ENCODE results near the gene TNFSF9. TPM values are rescaled to one million over a fixed set of nuclear protein-coding genes. Genes with fewer than 3 reads are reported as not detected.

Gene TNFSF9
- total RNA-seq, 1 donor from 2014 or later: 0.38 TPM

Other genes starting within 250 kb of the TNFSF9 start
- not detected for gene ACER1, start 197.4 kb upstream of the TNFSF9 start, total RNA-seq
- 72.3 TPM for gene CLPP, start 169.5 kb upstream of the TNFSF9 start, total RNA-seq
- gene ALKBH7, start 158.2 kb upstream of the TNFSF9 start, total RNA-seq: 142 TPM
- 1.2 TPM for gene PSPN, start 155.1 kb upstream of the TNFSF9 start, total RNA-seq
- gene GTF2F1, start 137.9 kb upstream of the TNFSF9 start, total RNA-seq: 33.8 TPM
- 81.9 TPM for gene KHSRP, start 106.2 kb upstream of the TNFSF9 start, total RNA-seq
- gene SLC25A41, start 97.3 kb upstream of the TNFSF9 start, total RNA-seq: 0.16 TPM
- gene SLC25A23, start 71.2 kb upstream of the TNFSF9 start, total RNA-seq: 116 TPM
- not detected for gene CRB3, start 66.8 kb upstream of the TNFSF9 start, total RNA-seq
- 1.2 TPM for gene DENND1C, start 49.2 kb upstream of the TNFSF9 start, total RNA-seq
- 3.3 TPM for gene TUBB4A, start 28.7 kb upstream of the TNFSF9 start, total RNA-seq
- not detected for gene CD70, start 60.1 kb downstream of the TNFSF9 start, total RNA-seq
- 0.30 TPM for gene TNFSF14, start 139.1 kb downstream of the TNFSF9 start, total RNA-seq
- 133 TPM for gene C3, start 189.6 kb downstream of the TNFSF9 start, total RNA-seq
- gene GPR108, start 206.6 kb downstream of the TNFSF9 start, total RNA-seq: 22.4 TPM
- gene TRIP10, start 208.7 kb downstream of the TNFSF9 start, total RNA-seq: 133 TPM
- 0.14 TPM for gene SH2D3A, start 236.4 kb downstream of the TNFSF9 start, total RNA-seq
- 1.8 TPM for gene VAV1, start 241.7 kb downstream of the TNFSF9 start, total RNA-seq

Measured in left ventricle myocardium inferior (tissue), 1 donor.